GM12873 (cell line): Measurements from ENCODE around the gene CD300LB.

ENCODE experiments used
- TF ChIP-seq, protein P1 (sequence below): IDR thresholded peaks from 2 replicates; pipeline ENCODE4 v1.5.1; 2012; ENCODE audit warnings: low read depth, mild to moderate bottlenecking, moderate library complexity, low read length, control low read depth; ENCODE audit not compliant: insufficient read depth; ENCODE audit errors: missing control alignments

Gene CD300LB

DNA sequence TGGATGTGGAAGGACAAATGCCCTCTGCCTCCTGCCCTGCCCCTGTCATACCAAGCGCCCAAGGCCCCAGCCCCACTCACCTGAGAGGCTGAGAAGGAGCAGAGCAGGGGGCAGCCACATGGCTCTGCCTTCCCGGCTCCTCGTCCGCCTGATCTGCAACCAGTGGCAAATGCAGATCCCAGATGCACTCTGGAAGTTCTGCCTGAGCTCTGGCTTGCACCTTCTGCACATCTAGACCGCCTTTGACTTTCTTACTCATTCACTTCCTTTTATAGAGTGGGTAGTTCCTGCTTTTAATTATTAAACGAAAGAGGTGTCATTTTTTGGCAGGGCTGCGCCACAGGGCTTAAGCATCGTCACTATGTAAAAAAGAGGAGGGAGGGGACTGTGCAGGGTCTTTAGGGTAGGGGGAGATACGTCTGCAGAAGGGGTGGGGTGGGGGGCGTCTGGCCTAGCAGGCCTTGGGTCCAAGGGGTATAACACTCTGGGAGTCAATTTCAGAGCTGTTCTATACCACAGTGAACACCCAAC lies at the start of gene CD300LB:
CD300LB (minus strand) TSS at position 245 of the 531 bp plus-strand sequence; CDS start at position 120, 125 bp downstream.
- TF ChIP-seq, protein P1, sequence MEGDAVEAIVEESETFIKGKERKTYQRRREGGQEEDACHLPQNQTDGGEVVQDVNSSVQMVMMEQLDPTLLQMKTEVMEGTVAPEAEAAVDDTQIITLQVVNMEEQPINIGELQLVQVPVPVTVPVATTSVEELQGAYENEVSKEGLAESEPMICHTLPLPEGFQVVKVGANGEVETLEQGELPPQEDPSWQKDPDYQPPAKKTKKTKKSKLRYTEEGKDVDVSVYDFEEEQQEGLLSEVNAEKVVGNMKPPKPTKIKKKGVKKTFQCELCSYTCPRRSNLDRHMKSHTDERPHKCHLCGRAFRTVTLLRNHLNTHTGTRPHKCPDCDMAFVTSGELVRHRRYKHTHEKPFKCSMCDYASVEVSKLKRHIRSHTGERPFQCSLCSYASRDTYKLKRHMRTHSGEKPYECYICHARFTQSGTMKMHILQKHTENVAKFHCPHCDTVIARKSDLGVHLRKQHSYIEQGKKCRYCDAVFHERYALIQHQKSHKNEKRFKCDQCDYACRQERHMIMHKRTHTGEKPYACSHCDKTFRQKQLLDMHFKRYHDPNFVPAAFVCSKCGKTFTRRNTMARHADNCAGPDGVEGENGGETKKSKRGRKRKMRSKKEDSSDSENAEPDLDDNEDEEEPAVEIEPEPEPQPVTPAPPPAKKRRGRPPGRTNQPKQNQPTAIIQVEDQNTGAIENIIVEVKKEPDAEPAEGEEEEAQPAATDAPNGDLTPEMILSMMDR, result no peak

DNA sequence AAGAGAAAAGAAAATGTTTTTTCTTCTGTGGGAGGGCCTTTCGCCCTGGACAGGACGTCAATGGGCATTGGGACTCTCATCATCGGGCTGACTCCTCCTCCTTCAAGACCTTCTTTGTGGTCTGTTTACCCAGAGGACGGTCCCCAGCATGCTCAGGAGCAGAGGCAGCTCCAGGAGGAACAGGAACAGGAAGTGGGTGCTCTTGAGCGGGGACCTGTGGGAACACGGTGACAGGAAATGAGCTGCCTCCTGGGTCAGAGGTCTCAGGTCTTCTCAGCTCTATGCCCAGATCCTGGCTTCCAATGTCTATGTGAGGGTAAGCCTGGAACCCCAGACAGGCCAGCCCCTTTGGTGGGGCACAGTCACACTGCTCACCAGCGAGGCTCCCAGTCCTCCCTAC lies 48.6 kb upstream of the CD300LB start:
- TF ChIP-seq, protein P1, result no peak

DNA sequence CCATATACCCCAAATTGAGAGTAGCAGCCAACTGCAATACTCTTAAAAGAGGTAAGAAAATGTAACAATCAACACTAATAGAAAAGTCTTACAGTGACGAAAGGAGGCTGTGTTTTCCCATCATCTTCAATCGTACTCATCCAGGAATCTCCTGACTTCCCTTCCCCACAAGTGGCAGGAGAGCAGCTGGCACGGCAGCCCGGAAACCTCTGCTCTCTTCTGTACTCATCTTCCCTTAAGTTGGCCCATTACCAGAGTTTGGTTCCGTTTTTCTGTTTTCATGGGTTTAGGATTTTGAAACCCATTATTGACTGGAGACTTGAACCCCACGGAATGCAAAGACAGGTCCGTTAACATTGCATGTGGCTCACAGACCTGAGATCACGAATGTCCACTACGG lies 47.7 kb upstream of the CD300LB start:
- TF ChIP-seq, protein P1, result no peak

DNA sequence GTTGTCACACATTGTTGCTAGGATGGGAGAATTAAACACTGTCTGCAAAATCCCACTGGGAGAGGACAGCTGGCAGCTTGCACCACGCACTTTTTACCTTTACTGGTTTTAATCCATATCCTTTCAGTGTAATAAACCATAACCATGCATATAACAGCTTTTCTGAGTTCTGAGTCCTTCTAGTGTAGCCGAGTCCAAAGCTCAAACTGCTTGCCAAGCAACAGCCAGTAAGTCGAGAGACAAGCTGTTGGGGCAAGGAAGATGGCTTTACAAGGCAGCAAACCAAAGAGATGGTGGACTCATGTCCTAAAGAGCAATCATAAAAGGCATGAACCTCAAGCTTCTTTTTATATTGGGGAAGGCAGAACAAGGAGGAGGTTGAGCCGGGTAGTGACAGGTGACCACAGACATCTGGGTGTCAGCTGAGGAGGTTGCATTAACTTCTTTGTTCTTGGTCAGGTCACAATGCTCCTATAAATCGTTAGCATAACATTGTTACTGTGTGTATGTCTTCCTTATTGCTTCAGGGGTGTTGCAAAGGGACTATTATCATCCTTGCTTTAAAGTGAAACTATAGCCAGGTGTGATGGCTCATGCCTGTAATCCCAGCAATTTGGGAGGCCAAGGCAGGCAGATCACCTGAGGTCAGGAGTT lies 43.3 kb upstream of the CD300LB start:
- TF ChIP-seq, protein P1, result no peak

DNA sequence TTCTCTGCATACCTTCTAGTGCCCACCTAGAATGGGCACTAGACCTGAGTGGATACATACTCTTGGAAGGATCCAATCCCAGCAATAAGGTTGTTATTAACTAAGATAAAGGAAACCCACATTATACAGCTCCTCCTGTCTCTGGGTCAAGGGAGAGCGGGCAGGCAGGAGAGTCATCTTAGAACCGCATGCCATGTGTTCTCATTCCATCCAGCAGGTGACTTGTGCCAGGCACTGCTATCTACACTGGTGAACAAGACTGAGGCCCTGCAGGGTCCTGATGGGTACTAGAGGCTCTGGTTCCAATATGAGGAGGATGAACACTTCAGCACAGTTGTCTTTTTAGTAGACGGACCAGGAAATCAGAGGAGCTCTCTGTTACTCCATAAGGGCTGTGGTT lies 41.9 kb upstream of the CD300LB start:
- TF ChIP-seq, protein P1, result no peak

DNA sequence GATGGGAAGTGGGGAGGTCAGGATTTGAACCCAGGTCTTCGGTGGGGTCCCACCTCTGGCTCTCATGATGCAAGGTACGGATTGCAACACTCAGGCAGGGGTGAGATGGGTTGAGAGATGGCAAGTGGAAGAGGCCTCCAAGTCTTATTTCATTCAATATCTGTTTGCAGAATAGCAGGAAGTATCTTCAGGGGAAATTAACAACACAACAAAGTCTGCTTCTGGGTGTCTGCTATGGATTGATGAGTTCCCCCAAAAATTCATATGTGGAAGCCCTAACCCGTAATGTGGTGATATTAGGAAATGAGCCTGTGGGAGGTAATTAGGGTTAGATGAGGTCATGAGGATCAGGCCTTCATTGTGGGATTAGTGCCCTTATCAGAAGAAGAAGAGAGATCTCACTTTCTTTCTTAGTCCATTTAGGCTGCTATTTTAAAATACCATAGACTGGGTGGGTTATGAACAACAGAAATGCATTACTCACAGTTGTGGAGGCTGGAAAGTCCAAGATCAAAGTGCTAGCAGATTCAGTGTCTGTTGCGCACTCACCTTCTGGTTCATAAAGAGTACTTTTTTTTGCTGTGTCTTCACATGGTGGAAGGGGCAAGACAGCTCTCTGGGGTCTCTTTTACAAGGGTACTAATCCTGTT lies 40.5 kb upstream of the CD300LB start:
- TF ChIP-seq, protein P1, result no peak
